ENCODE data around the gene UCN.
"Not testable (repeated sequence)": the region's sequence is repeated elsewhere in the genome, so short reads cannot be mapped to it uniquely, and the experiment has no call there.

Gene UCN, protein sequence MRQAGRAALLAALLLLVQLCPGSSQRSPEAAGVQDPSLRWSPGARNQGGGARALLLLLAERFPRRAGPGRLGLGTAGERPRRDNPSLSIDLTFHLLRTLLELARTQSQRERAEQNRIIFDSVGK

DNA sequence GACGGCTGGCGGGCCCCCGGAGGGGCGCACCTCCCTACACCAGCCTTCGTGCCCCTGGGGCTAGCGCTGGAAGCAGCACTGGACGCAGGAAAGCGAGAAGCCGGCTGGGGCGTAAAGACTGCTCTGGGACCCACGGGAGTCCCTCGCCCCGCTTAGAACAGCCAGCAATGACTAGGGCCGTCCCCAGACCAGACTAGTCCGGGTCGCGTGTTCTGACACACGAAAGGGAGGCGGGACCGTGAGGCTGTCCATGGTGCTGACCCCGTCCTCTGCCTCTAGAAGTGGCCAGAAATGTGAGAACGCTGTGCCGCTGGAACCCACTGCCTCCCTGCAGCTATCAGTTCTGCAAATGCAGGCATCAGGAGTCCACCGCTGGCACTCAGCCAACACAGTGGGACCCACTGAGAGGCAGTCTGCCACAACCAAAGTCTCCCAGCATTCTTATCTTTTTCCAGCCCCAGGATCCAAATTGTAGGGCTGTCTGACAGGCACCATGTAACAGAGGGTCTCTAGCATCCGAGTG, at the start of gene UCN:
Gene UCN (minus strand): TSS at position 87 of the 523 bp plus-strand sequence. CDS start 550 bp downstream, outside the sequence.
- DNase-seq, result no peak

DNA sequence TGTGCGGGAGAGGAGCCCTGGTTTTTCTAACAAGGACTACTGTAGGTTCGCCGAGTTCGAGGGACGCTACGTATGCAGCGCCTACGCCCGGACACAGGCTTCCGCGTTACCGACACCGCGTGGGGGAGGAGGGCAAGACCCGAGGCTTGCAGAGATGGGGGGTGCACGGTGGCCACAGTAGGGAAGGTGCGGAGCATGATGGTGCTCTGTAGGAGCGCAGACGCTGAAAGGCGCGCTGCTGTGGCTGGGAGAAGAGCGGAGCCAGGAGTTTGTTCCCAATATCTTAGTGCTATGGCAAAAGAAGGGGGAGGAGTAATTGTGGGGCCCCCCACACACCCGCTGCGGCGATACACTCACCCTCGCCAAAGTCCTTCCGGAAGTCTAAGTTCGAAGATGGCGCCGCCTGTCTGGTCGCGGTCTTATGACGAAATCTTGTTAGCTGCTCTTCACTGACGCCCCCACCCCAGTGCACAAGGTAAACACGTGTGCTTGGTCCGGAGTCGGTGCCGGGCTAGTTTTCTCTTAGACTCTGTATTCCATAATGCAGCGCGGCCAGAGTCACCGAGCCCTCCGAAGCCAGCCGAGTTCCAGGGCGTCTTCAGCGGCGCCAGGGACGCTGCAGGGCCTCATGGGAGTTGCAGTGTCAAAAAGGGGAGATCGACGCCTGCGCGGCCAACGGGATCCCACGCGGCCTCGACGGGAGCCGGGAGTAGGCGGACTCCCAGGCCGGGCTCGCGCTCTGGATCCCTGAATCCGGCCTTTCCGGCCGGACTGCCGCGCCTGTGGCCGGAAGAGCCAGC, 48.3 kb upstream of the UCN start, which contains the start of gene GTF3C2:
Gene GTF3C2 (minus strand): TSS at position 383 of the 800 bp plus-strand sequence. CDS start 13,210 bp downstream, outside the sequence.
- peak; percentile 88 for DNase-seq

DNA sequence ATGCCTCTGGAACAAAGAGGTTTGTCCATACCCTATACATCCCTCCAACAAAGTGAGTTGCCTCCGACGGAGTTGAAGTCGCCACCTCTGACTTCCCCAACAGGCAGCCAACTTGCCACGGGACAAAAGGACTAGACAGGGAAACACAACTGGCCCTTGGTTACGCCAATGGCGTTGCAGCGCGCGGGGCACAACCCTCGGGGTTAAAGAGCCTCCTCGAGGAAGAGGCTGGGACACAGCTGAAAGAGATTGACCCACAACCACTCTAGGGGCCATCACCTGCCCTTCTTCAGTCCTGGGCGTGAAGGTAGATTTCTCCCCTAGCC, 47.8 kb upstream of the UCN start:
- peak; percentile 29 for DNase-seq

DNA sequence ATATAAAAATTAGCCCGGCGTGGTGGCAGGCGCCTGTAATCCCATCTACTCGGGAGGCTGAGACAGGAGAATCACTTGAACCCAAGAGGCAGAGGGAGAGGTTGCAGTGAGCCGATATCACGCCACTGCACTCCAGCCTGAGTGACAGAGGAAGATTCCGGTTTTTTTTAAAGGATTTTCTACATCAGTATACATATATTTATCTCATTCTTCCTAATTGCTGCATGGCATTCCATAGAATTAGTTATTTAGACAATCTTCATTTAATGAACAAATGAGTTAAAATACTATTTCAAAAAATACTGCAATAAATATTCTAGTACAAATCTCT, 46.3 kb upstream of the UCN start:
- DNase-seq, result no peak

DNA sequence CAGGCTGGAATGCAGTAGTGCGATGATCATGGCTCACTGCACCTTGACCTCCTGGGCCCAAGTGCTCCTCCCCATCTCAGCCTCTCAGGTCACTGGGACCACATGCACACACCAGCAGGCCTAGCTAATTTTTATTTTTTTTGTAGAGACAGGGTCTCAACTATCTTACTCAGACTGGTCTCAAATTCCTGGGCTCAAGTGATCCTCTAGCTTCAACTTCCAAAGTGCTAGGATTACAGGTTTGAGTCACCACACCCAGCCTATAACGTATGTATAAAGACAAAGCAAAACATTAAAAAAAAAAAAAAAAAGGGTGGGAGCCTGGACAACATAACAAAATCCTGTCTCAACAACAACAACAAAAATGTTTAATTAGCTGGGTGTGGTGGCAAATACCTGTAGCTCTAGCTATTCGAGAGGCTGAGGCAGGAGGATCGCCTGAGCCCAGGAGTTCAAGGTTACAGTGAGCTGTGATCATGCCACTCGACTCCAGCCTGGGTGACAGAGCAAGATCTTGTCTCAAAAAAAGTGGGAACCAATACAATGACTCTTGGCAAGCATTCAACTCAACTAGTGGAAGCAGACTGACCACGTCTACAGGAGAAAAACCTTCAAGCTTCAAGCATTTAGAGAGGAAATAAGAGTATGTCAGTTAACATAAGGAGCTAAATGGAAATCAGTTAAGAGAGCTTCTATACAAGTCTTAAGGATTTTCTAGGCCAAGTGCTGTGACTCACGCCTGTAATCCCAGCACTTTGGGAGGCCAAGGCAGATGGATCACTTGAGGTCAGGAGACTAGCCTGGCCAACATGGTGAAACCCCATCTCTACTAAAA, 45.7 kb upstream of the UCN start:
- no peak for DNase-seq

DNA sequence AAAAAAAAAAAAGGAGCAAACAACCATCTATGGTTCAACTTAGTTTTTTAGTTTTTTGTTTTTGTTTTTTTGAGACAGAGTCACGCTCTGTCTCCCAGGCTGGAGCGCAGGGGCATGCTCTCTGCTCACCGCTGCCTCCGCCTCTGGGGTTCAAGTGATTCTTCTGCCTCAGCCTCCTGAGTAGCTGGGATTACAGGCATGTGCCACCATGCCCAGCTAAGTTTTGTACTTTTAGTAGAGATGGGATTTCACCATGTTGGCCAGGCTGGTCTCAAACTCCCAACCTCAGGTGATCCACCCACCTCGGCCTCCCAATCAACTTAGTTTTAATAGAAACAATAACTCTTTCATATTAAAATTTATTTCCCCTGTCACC, 45.1 kb upstream of the UCN start:
- DNase-seq, result not testable (repeated sequence)

DNA sequence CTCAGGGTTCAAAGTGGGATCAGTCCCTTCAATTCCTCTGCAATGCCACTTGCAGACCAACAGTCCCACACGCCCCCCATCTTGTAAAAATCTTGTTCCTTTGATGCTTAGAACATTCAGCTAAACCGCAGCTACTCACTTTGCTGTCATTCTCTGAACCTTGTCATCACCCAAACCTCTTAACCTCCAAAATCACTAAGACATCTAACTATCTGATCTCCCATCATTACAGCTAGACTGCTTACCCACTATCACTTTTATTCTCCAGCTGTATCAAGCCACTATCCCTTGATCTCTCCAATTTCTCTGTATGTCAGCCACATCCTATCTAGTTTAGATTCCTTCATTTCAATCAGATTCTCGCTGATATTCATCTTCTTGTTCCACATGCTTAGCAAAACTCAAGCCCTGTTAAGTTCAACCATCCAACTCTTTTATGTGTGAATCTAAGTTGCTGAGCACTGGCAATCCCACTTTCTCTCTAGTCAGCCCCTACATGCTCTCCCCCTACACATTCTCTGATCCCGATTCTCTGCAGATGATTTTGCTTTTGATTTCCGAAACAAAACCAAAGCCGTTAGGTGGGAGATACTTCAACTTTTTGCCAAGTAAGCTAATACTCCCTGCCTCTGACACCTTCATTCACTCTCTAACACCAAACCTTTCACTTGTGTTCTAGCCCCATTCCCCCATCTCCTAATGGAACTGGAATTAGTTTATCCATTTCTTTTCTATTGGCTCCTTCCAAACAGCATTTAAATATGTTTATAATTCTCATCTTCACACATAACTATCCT, 43.8 kb upstream of the UCN start:
- no peak for DNase-seq

DNA sequence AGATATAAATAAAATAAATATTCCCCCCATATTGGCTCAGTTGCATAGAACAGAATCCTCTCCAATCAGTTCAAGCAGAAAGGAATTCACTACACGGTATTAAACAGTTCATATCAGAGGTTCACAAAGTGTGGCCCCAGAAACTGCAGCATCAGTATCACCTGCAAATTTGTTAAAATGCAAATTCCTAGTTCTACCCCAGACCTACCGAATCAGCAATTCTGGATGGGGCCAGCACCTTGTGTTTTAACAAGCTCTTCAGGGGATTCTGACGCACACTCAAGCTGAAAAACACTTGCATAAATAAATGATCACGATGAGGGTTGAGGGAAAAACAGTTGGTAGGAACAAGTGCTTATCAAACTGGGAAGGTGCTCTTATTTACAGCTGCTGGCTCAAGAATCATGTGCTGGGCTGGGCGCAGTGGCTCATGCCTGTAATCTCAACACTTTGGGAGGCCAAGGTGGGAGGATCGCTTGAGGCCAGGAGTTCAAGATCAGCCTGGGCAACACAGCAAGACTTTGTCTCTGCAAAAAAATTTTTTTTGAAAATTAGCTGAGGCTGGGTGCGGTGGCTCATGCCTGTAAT, 42.0 kb upstream of the UCN start:
- DNase-seq, result no peak

DNA sequence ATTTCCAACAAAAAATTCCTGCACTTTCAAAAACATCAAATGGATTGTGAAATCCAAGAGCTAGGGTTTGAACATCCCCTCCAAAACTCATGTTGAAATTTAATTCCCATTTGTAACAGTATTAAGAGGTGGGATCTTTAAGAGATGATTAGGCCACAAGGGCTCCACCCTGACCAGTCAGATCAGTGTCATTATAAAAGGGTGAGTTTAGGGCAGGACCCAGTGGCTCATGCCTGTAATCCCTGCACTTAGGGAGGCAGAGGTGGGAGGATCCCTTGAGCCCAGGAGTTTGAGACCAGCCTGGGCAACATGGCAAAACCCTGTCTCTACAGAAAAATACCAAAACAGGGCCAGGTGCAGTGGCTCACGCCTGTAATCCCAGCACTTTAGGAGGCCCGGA, 39.4 kb upstream of the UCN start:
- DNase-seq, result no peak

DNA sequence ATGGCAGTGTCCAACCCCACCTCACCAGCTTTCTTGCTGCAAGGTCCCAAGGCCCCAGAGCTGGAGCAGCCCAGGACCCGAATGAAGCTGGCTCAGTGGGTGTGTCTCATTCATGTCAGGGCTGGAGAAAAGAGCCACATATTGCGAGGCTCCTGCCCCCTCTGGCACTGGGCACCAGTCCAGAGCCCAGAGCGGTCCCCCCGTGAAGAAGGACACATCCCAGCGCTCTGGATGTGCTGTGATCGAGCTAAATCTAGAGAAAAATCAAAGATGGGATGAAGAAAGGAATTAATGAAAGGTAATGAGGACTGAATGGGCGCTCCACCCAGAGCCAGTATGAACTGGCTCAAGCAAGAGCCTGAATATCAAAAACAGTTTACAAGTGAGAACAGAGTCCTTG, 27.9 kb upstream of the UCN start:
- no peak for DNase-seq

DNA sequence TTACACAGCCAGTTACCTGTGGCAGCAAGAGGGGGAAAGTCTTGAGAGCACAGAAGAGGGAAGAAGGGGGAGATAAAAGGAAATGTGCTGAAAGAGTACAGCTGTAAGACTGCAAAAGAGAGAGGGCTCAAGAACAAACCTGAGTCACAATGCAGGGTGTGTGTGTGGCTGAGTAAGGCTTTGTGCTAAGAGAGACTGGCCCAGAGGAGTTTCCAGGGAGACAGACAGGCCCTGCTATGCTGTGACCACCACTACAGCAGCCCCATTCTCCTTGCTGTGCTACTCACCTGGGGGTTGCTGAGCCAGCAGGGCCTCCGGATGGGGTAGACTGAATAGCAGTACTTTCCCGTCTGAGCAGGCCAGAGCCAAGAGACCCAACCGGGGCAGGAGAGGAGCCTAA, 27.1 kb upstream of the UCN start:
- DNase-seq, result no peak

DNA sequence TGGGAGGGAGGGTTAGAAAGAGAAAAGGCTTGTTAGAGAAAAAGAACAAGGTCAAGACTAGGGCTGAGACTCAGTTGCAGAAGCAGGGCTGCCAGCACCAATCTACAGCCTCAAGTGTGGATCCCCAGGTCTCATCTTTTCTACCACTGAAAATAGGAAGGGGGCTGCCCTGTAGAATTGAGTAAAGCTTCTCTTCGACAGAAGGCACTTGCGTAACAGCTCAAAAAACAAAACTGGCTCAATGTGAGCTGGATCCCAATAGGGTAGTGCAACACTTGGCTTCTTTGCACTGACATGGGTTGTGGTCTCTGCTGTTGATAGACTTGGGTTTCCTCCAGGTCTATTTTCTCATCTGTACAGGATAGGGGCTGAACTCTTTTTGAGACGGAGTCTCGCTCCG, 16.5 kb upstream of the UCN start:
- DNase-seq, result no peak

DNA sequence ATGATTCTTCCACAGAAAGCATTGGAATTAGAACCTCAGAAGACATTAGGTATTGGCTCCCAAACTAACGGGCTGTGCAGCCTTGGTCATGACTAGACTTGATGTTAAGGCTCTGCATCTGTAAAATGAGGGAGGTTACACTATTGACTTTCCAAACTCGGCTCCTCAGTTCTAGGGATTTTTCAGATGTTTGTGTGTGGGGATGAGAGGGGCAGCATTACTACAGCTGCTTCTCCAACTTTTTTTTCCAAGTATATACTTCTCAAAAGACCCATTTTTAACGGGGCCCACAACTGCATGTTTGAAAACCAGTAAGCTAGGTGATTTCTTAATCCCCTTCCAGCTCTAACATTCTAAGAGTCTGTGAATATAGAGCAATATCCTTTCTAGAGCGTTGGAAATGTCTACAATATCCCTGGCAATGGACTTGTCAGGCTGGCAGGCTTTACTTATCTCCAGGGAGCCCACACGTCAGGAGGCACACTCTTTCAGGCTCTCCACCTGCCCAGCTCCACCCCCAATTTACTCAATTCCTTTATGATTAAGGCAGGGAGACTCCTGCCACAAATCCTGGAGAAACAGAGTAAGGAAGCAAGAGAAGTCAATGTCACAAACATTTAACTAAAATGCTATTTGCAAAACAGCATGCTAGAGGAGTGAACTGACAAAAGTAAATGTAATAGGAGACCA, 15.5 kb upstream of the UCN start:
- DNase-seq, result no peak

DNA sequence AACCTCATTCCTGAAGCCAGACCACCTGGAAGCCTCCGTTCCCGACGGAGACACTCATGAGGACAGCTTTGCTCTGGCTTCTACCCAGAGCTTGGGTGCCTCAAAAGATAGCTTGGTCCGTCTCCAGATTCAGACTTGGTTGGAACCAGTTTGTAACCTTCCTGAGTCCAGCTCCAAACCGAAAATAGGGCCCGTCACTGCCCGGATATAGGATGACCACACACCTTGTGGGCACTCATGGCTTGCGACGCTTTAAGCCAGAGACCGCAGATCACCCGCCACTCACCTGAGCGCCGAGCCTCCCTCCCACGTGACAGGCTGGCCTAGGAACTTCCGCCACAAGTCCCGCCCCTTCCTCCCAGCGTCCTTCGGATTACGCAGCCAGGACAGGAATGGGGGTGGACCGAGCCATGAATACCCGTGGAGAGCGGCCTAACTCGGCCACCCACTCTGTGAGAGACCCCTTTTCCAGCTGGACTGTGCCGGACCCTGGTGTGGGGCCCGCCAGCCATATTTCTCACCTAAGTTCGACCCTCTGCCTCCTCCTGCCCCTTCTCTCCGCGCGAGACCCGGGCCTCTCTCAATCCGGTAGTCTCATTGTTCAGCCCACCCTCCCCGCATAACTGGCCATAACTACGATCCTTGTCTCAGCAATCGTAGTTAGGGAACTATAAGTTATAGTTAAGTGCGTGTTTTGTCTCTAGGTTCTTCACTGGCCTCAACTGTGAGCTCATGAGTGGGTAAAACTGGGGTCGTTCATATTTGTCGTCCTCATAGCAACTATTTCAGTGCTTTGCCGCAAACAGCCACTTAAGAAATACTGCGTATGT, 14.7 kb upstream of the UCN start, which contains the start of gene MPV17:
Gene MPV17 (minus strand): TSS at position 332 of the 830 bp plus-strand sequence. CDS start 580 bp downstream, outside the sequence.
- DNase-seq, result peak; percentile 89

DNA sequence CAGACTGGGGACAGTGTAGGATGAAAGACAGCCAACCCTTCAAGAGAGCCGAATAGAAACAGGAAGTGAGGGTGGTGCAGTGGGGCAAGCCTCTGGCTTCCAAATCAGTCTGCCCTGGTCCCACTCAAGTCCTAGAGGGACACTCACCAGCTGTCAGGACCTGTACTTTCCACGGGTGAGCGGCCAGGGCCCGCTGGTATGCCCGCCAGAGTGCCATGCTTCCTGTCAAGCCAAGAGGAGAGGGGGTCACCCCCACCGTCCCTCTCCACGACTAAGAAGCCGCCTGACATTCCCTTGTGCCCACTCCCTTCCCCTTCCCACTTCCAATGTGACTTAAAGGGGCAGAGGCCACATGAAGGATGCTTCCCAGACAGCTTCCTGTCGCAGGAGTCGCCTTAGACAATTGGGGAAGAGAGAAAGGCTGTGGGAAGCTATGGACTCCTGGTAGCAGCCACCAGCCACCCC, 14.1 kb upstream of the UCN start:
- DNase-seq, result no peak

DNA sequence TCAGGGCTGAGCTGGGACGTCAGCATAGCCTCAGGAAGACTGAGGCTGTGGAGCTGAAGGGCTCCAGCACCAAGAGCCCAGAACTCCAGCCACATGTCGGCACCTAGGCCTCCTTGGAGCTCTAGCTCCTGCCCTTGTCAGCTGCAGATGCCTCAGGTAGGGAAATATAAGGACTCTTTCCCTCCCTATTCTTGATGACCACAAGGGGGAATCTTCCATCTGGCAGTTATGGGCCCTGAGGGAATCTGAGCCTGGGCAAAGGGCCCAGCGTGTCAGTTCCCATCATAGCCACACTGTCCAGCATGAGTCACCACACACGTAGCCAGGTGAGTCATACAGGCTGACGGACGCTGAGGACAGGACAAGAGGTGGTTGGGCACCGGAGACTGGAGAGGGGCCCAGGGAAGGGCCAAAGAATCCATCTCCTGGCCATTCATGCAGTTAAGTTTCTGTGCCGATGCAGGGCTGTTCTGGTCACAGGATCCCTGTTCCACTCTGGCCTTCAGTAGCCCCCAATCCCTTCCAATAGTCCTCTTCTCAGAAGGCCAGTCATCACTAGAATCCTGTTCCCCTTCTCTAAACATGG, 12.8 kb upstream of the UCN start:
- DNase-seq, result peak; percentile 50

DNA sequence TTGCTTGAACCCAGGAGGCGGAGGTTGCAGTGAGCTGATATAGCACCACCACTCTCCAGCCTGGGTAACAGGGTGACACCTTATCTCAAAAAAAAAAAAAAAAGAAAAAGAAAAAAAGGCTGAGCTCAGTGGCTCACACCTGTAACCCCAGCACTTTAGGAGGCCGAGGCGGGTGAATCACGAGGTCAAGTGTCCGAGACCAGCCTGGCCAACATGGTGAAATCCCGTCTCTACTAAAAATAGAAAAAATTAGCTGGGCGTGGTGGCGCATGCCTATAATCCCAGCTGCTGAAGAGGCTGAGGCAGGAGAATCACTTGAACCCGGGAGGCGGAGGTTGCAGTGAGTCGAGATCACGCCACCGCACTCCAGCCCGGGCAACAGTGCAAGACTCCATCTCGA, 11.6 kb upstream of the UCN start:
- DNase-seq, result not testable (repeated sequence)

DNA sequence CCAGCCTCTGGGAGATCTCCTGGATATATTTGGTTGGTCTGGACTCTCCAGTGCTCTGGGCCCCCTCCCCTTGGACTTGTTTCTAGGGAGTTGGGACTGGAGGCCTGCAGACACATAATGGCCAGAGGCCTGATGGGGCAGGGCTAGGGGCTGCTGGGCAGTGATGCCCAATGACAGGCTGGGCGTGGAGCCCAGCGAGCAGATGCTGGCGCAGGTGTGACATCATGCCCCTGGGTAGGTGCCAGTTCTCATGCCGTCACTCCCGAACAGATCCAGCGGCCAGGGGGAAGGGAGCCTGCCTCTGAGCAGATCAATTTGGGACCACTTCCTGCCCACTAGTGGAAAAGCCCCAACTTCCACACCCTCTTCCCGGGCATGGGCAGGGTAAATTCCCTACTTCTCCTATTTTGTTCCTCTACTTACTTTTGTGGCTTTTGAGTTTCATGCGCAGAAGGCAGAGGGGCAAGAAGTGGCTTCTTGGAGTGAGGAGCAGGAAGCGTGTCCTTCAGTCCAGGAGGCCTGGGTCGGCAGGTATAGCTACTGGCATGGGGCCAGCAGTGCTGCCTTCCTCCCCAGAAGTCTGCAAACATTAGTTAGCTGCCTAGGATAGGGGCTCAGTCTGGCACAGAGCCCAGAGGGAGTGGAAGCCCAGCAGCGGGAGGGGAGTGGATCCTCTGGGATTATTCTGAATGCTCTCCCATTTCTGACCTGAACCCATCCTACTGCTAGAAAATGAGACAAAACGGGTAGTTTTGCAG, 8.6 kb upstream of the UCN start:
- DNase-seq, result peak; percentile 76

DNA sequence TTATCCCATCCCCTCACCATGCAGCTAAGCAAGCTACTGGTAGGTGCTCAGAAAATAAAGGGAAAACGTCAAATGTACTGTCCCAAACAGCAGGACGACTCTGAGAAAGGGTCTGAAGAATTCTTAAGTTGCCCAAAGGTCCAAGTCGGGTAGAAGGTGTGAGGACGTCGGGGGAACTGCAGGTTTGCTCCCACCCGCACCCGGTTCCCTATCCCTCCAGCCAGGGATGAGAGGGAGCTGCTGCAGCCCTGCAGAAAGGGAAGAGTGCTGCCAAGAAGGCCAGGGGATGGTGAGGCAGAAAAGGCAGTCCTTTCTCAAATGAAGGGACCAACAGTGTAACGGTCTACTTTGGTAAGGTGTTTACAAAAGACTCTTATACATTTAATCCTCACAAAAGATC, 6.9 kb upstream of the UCN start:
- DNase-seq, result no peak

DNA sequence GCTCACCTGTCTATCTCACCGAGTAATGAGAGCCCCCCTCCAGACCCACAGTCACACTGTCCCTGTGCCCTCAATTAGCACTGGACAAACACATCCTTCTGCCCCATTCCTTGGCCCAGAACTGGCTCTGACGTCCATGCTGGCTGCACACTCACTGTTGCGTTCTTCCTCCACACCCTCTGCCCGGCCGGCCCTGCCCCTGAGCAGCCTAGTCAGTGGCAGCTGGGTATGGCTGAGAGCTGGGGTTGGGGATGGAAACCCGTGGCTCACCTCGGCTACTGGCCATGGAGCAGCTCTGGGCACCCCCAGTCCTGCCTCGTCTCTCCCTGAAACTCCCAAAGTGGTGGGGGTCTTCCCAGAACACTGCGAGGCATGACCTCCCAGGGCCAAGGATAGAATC, 6.5 kb upstream of the UCN start:
- DNase-seq, result no peak

All from NCI-H2029 (cell line).